ENCODE results near the gene SLC44A1. TPM values are rescaled to one million over a fixed set of nuclear protein-coding genes. Genes with fewer than 3 reads are reported as not detected.

Gene SLC44A1
- total RNA-seq, 6 donors from 2014 or later, result 15.7 to 62.2 (median 44.6) TPM

GRCh38 chr9:105311306-105311705 lies 66.9 kb downstream of the SLC44A1 start:
- TF ChIP-seq POLR2A (IDR thresholded peaks at IDR 0.05) (no peak), EP300 (IDR thresholded peaks at IDR 0.05) (no peak), CTCF (IDR thresholded peaks at IDR 0.05) (no peak), POLR2AphosphoS5 (IDR thresholded peaks at IDR 0.05) (no peak)
- no peaks in the 10 kb centered on the region for H3K9me3 ChIP-seq
- WGBS, 2 donors, result 91 to 93% methylated on average over 2 of the region's 2 CpGs
- DNase-seq, result no peak
- no peaks in the 10 kb centered on the region for H3K36me3 ChIP-seq
- ATAC-seq (ENCODE audit: low FRiP score in 2 of 2), result no peak
- H3K4me3 ChIP-seq, result no peak overlapping the region
- H3K27me3 ChIP-seq, result no peaks in the 10 kb centered on the region
- H3K27ac ChIP-seq, result peak overlapping the region in 1 of 4 donors; percentile 4
- peaks cover 0 to 12% (median 7%) of the 10 kb centered on the region in 4 donors for H3K4me1 ChIP-seq

DNA sequence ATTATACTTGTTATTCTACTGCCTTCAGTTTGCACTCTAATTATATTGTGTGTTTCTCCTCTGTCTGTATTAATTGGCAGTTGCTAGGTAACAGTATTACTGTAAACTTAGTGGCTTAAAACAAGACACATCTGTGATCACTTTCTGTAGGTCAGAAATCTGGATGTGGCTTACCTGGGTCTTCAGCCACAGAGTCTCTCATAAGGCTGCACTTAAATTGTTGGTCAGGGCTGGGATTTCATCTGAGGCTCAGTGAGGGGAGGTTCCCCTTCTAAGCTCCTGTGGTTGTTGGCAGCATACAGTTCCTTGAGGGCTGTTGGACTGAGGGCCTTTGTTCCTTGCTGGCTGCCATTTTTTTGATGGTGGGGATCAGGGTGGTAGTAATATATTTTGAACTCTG lies 68.8 kb downstream of the SLC44A1 start:
- no peak overlapping the region for H3K4me3 ChIP-seq
- peaks cover 0 to 12% (median 6%) of the 10 kb centered on the region in 4 donors for H3K4me1 ChIP-seq
- DNase-seq, result no peak
- TF ChIP-seq POLR2AphosphoS5 (IDR thresholded peaks at IDR 0.05) (no peak), CTCF (IDR thresholded peaks at IDR 0.05) (no peak), EP300 (IDR thresholded peaks at IDR 0.05) (no peak), POLR2A (IDR thresholded peaks at IDR 0.05) (no peak)
- H3K27me3 ChIP-seq, result no peaks in the 10 kb centered on the region
- H3K27ac ChIP-seq, result peak overlapping the region in 1 of 4 donors; percentile 20
- H3K9me3 ChIP-seq, result no peaks in the 10 kb centered on the region
- ATAC-seq (ENCODE audit: low FRiP score in 2 of 2), result no peak
- no peaks in the 10 kb centered on the region for H3K36me3 ChIP-seq

GRCh38 chr9:105316703-105317102 lies 72.3 kb downstream of the SLC44A1 start:
- no peaks in the 10 kb centered on the region for H3K36me3 ChIP-seq
- ATAC-seq (ENCODE audit: low FRiP score in 2 of 2), result no peak
- no peak overlapping the region for H3K4me3 ChIP-seq
- no peak overlapping the region for H3K27ac ChIP-seq
- H3K9me3 ChIP-seq, result no peaks in the 10 kb centered on the region
- no peak for DNase-seq
- no peaks in the 10 kb centered on the region for H3K4me1 ChIP-seq
- no peaks in the 10 kb centered on the region for H3K27me3 ChIP-seq
- TF ChIP-seq POLR2A (IDR thresholded peaks at IDR 0.05), result no peak
- no peak for TF ChIP-seq EP300 (IDR thresholded peaks at IDR 0.05)
- TF ChIP-seq POLR2AphosphoS5 (IDR thresholded peaks at IDR 0.05), result no peak
- TF ChIP-seq CTCF (IDR thresholded peaks at IDR 0.05), result no peak
- WGBS, 2 donors, result 96 to 97% methylated on average over 2 of the region's 2 CpGs

DNA sequence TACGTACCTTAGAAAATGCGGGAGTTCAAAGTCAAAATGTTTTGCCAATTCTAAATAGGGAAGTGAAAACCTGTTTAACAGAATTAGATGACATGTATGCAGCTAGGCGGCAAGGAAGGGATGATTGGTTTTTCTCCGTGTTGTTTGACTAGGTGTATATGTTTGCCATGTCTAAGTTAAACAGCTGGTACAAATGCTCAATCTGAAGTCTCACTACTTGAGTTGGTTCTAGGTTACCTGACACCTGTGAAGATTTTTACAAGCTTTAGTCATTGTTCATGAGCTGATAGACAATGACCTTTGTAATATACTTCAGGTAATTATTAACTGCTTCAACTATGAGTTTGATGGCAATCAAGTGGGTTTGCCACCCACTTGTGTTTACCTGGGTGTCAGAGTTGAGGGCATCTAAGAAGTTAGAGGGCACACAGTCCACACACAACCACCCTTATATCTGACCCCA lies 74.3 kb downstream of the SLC44A1 start:
- WGBS, 2 donors, result 68 to 83% methylated on average over 4 of the region's 4 CpGs
- DNase-seq (no peak), ATAC-seq (ENCODE audit: low FRiP score in 2 of 2) (no peak)
- Histone ChIP-seq H3K9me3 (no peaks in the 10 kb centered on the region), H3K27ac (no peak overlapping the region), H3K4me1 (no peaks in the 10 kb centered on the region), H3K36me3 (no peaks in the 10 kb centered on the region), H3K4me3 (no peak overlapping the region), H3K27me3 (no peaks in the 10 kb centered on the region)
- TF ChIP-seq POLR2AphosphoS5 (IDR thresholded peaks at IDR 0.05), result no peak
- no peak for TF ChIP-seq CTCF (IDR thresholded peaks at IDR 0.05)
- no peak for TF ChIP-seq EP300 (IDR thresholded peaks at IDR 0.05)
- no peak for TF ChIP-seq POLR2A (IDR thresholded peaks at IDR 0.05)

DNA sequence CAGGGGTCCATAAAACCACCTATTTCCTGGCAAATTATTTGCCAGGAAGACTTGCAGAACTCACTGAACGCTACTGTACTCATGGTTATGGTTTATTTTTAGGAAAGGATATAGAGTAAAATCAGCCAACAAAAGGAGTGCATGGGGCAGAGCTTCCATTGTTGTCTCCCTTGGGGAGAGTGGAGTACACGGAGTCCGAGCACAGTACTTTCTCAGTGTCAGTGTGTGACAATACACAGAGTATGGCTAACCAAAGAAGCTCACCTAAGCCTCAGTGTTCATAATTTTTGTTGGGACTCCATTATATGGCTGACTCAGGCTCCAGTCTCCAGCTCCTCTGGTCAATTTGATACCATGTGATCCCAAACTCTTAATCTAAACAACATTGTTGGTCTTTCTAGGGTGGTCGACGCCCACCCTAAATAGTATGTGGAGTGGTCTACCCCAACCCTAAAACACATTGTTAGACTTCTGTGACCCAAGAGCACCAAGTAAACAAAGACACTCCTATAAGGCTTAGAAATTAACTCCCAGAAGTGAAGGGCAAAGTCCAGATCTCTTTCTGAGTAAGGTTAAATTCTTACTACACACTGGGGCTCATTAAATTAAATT lies 74.9 kb downstream of the SLC44A1 start:
- WGBS, 2 donors, result 89 to 92% methylated on average over 5 of the region's 5 CpGs
- H3K9me3 ChIP-seq, result no peaks in the 10 kb centered on the region
- TF ChIP-seq POLR2AphosphoS5 (IDR thresholded peaks at IDR 0.05), result no peak
- TF ChIP-seq EP300 (IDR thresholded peaks at IDR 0.05), result no peak
- no peak for TF ChIP-seq CTCF (IDR thresholded peaks at IDR 0.05)
- no peak for TF ChIP-seq POLR2A (IDR thresholded peaks at IDR 0.05)
- no peaks in the 10 kb centered on the region for H3K36me3 ChIP-seq
- no peak overlapping the region for H3K4me3 ChIP-seq
- no peaks in the 10 kb centered on the region for H3K4me1 ChIP-seq
- no peak overlapping the region for H3K27ac ChIP-seq
- H3K27me3 ChIP-seq, result no peaks in the 10 kb centered on the region
- DNase-seq (no peak), ATAC-seq (ENCODE audit: low FRiP score in 2 of 2) (no peak)

Data from upper lobe of left lung (tissue), 6 donors.